CD4-positive, CD25-positive, alpha-beta regulatory T cell (primary cell): ENCODE measurements around the gene OCA2. TPM values are rescaled to one million over a fixed set of nuclear protein-coding genes. Genes with fewer than 3 reads are reported as not detected.

Experiments
- ATAC-seq, 2 donors: fragments of 150-1000 bp; cut with Tn5 transposase; one replicate each; pipeline ENCODE4 v1.10.0; 2021; ENCODE audit warnings: low read depth in 2 of 2, moderate number of reproducible peaks in 2 of 2, moderate library complexity in 1 of 2
- DNase-seq, 3 donors: peaks; one replicate each; pipeline versions ENCODE4 v3.0.0 to v3.0.0-alpha.2; 2012 to 2022; ENCODE audit warnings: mixed read lengths in 1 of 3
- H3K27ac ChIP-seq: one replicate; pipeline ENCODE4 v1.7.0; 2013; ENCODE audit warnings: mild to moderate bottlenecking, low read length; ENCODE audit not compliant: insufficient read depth, poor library complexity, severe bottlenecking
- H3K27me3 ChIP-seq: one replicate; pipeline ENCODE4 v1.7.0; 2013; ENCODE audit warnings: low read length; ENCODE audit not compliant: control insufficient read depth, insufficient read depth
- H3K36me3 ChIP-seq: one replicate; pipeline ENCODE4 v1.7.0; 2013; ENCODE audit warnings: mild to moderate bottlenecking, low read length, moderate library complexity; ENCODE audit not compliant: control insufficient read depth, insufficient read depth
- H3K4me1 ChIP-seq: 2 replicates; pipeline ENCODE4 v1.7.0; 2013; ENCODE audit warnings: mild to moderate bottlenecking, low read length; ENCODE audit not compliant: insufficient read depth, control insufficient read depth, poor library complexity, severe bottlenecking
- H3K4me3 ChIP-seq: one replicate; pipeline ENCODE4 v1.7.0; 2013; ENCODE audit warnings: low read depth, mild to moderate bottlenecking, low read length, moderate library complexity
- H3K9me3 ChIP-seq, 2 experiments: 1 replicate in 1 of 2; 2 replicates in 1 of 2; pipeline ENCODE4 v1.7.0; 2013; ENCODE audit warnings: low read length in 2 of 2, mild to moderate bottlenecking in 1 of 2, moderate library complexity in 1 of 2; ENCODE audit not compliant: control insufficient read depth in 2 of 2
- H3K27ac Mint-ChIP-seq, 3 donors: one replicate each; pipeline ENCODE4 v1.8.0; 2020 to 2022; ENCODE audit warnings: mild to moderate bottlenecking in 3 of 3, mixed read lengths in 3 of 3, moderate library complexity in 2 of 3
- H3K27me3 Mint-ChIP-seq: one replicate; pipeline ENCODE4 v1.8.0; 2022; ENCODE audit warnings: mild to moderate bottlenecking, mixed read lengths
- H3K36me3 Mint-ChIP-seq: one replicate; pipeline ENCODE4 v1.8.0; 2020; ENCODE audit warnings: mixed read lengths
- H3K4me1 Mint-ChIP-seq, 4 donors: one replicate each; pipeline ENCODE4 v1.8.0; 2020 to 2022; ENCODE audit warnings: mixed read lengths in 4 of 4, mild to moderate bottlenecking in 1 of 4
- H3K4me3 Mint-ChIP-seq, 4 donors: one replicate each; pipeline ENCODE4 v1.8.0; 2020 to 2022; ENCODE audit warnings: mild to moderate bottlenecking in 4 of 4, mixed read lengths in 4 of 4, moderate library complexity in 3 of 4
- H3K9me3 Mint-ChIP-seq, 7 donors: one replicate each; pipeline ENCODE4 v1.8.0; 2020 to 2022; ENCODE audit warnings: mixed read lengths in 7 of 7, mild to moderate bottlenecking in 3 of 7, moderate library complexity in 2 of 7
- polyA plus RNA-seq, 4 donors: library from polyadenylated mRNA; unstranded; fragments of 300-500 nt; fragmentation: Illumina TruSeq; gene quantifications; one replicate each; pipeline ENCODE4 v1.2.3, GENCODE V29; 2021
- total RNA-seq: library from RNA; stranded (reverse); gene quantifications from one replicate; pipeline ENCODE4 v1.2.3, GENCODE V29; 2022

The OCA2 gene
- total and polyA plus RNA-seq, 5 donors from 2014 or later: not detected

- no peaks in the 10 kb centered on the region for H3K36me3 ChIP-seq
- H3K27me3 ChIP-seq: no peaks in the 10 kb centered on the region
- DNase-seq (no peak), ATAC-seq (no peak)
- H3K27ac ChIP-seq: no peak overlapping the region
- peaks cover 0 to 6% (median 4%) of the 10 kb centered on the region in 4 donors for H3K4me1 Mint-ChIP-seq
- no peak overlapping the region for H3K27ac Mint-ChIP-seq
- peaks cover 22% of the 10 kb centered on the region for H3K27me3 Mint-ChIP-seq
- H3K4me3 ChIP-seq: no peak overlapping the region
- H3K36me3 Mint-ChIP-seq: no peaks in the 10 kb centered on the region
- peaks cover 0 to 5% (median under 1%) of the 10 kb centered on the region in 7 donors for H3K9me3 Mint-ChIP-seq
- H3K4me1 ChIP-seq: peaks cover 4% of the 10 kb centered on the region
- H3K4me3 Mint-ChIP-seq: no peak overlapping the region
- no peaks in the 10 kb centered on the region for H3K9me3 ChIP-seq
These were observed 16.0 kb downstream of the OCA2 start for GRCh38 chr15:28082891-28083684.

- ATAC-seq (no peak), DNase-seq (no peak)
- Mint-ChIP-seq H3K9me3 (peaks cover 0 to 5% (median 0%) of the 10 kb centered on the region in 7 donors), H3K4me3 (no peak overlapping the region), H3K4me1 (peaks cover 0 to 6% (median 2%) of the 10 kb centered on the region in 4 donors), H3K36me3 (no peaks in the 10 kb centered on the region), H3K27ac (no peak overlapping the region), H3K27me3 (peaks cover 10% of the 10 kb centered on the region)
- no peaks in the 10 kb centered on the region for H3K9me3 ChIP-seq
- H3K4me3 ChIP-seq: no peak overlapping the region
- H3K36me3 ChIP-seq: no peaks in the 10 kb centered on the region
- no peak overlapping the region for H3K27ac ChIP-seq
- no peaks in the 10 kb centered on the region for H3K4me1 ChIP-seq
- no peaks in the 10 kb centered on the region for H3K27me3 ChIP-seq
These were observed 17.5 kb downstream of the OCA2 start for GRCh38 chr15:28081594-28081993.

- no peaks in the 10 kb centered on the region for H3K4me1 Mint-ChIP-seq
- Histone ChIP-seq H3K9me3 (no peaks in the 10 kb centered on the region), H3K4me3 (no peak overlapping the region), H3K36me3 (no peaks in the 10 kb centered on the region), H3K27me3 (no peaks in the 10 kb centered on the region), H3K4me1 (no peaks in the 10 kb centered on the region), H3K27ac (no peak overlapping the region)
- H3K4me3 Mint-ChIP-seq: no peak overlapping the region
- H3K27ac Mint-ChIP-seq: no peak overlapping the region
- no peaks in the 10 kb centered on the region for H3K36me3 Mint-ChIP-seq
- peaks cover 5% of the 10 kb centered on the region for H3K27me3 Mint-ChIP-seq
- H3K9me3 Mint-ChIP-seq: peaks cover 0 to 5% (median 0%) of the 10 kb centered on the region in 7 donors
- ATAC-seq (no peak), DNase-seq (no peak)
These were observed 18.7 kb downstream of the OCA2 start for GRCh38 chr15:28080386-28080785.

- H3K4me3 ChIP-seq: no peak overlapping the region
- Mint-ChIP-seq H3K4me1 (no peaks in the 10 kb centered on the region), H3K9me3 (peaks cover 0 to 2% (median 0%) of the 10 kb centered on the region in 7 donors), H3K27ac (no peak overlapping the region), H3K4me3 (no peak overlapping the region), H3K27me3 (peaks cover 6% of the 10 kb centered on the region), H3K36me3 (no peaks in the 10 kb centered on the region)
- ATAC-seq: no peak
- no peaks in the 10 kb centered on the region for H3K36me3 ChIP-seq
- H3K27me3 ChIP-seq: no peaks in the 10 kb centered on the region
- DNase-seq: no peak
- no peaks in the 10 kb centered on the region for H3K4me1 ChIP-seq
- no peaks in the 10 kb centered on the region for H3K9me3 ChIP-seq
- no peak overlapping the region for H3K27ac ChIP-seq
These were observed 19.7 kb downstream of the OCA2 start for GRCh38 chr15:28079313-28079969.

GRCh38 chr15:28078191-28078719, 20.9 kb downstream of the OCA2 start:
- no peak overlapping the region for H3K27ac Mint-ChIP-seq

GRCh38 chr15:28075573-28075972, 23.5 kb downstream of the OCA2 start:
- no peak overlapping the region for H3K4me3 ChIP-seq
- Mint-ChIP-seq H3K4me1 (no peaks in the 10 kb centered on the region), H3K9me3 (peaks cover 0 to 4% (median 0%) of the 10 kb centered on the region in 7 donors), H3K27me3 (peaks cover 6% of the 10 kb centered on the region), H3K27ac (no peak overlapping the region), H3K4me3 (no peak overlapping the region), H3K36me3 (no peaks in the 10 kb centered on the region)
- H3K36me3 ChIP-seq: no peaks in the 10 kb centered on the region
- DNase-seq (no peak), ATAC-seq (no peak)
- no peaks in the 10 kb centered on the region for H3K4me1 ChIP-seq
- no peak overlapping the region for H3K27ac ChIP-seq
- H3K9me3 ChIP-seq: no peaks in the 10 kb centered on the region
- H3K27me3 ChIP-seq: no peaks in the 10 kb centered on the region

More at GRCh38 chr15:28078191-28078719, 20.9 kb downstream of the OCA2 start:
- H3K36me3 Mint-ChIP-seq: no peaks in the 10 kb centered on the region
- no peak overlapping the region for H3K4me3 Mint-ChIP-seq
- H3K27me3 ChIP-seq: no peaks in the 10 kb centered on the region
- DNase-seq (no peak), ATAC-seq (no peak)
- no peaks in the 10 kb centered on the region for H3K4me1 ChIP-seq
- peaks cover 6% of the 10 kb centered on the region for H3K27me3 Mint-ChIP-seq
- H3K4me3 ChIP-seq: no peak overlapping the region
- H3K27ac ChIP-seq: no peak overlapping the region
- H3K9me3 ChIP-seq: no peaks in the 10 kb centered on the region
- no peaks in the 10 kb centered on the region for H3K4me1 Mint-ChIP-seq
- H3K9me3 Mint-ChIP-seq: peaks cover 0 to 2% (median 0%) of the 10 kb centered on the region in 7 donors
- no peaks in the 10 kb centered on the region for H3K36me3 ChIP-seq

GRCh38 chr15:28068930-28069329, 30.2 kb downstream of the OCA2 start:
- peaks cover 14% of the 10 kb centered on the region for H3K27me3 Mint-ChIP-seq
- Histone ChIP-seq H3K4me1 (no peaks in the 10 kb centered on the region), H3K9me3 (peaks cover 0 to 5% of the 10 kb centered on the region in 2 experiments), H3K27ac (no peak overlapping the region), H3K36me3 (no peaks in the 10 kb centered on the region), H3K27me3 (no peaks in the 10 kb centered on the region), H3K4me3 (no peak overlapping the region)
- ATAC-seq: no peak
- no peaks in the 10 kb centered on the region for H3K36me3 Mint-ChIP-seq
- no peak overlapping the region for H3K27ac Mint-ChIP-seq
- H3K4me1 Mint-ChIP-seq: no peaks in the 10 kb centered on the region
- H3K4me3 Mint-ChIP-seq: no peak overlapping the region
- no peak for DNase-seq
- H3K9me3 Mint-ChIP-seq: peaks cover 0 to 10% (median 5%) of the 10 kb centered on the region in 7 donors
